NT2/D1 (cell line): ENCODE data around the gene DCBLD1.

ENCODE experiments used
- SUZ12 ChIP-seq: IDR thresholded peaks from 2 replicates; pipeline ENCODE4 v1.6.1; 2011; ENCODE audit not compliant: insufficient read length, insufficient read depth; ENCODE audit errors: extremely low read depth
- YY1 ChIP-seq: IDR thresholded peaks from 2 replicates; pipeline ENCODE4 v1.6.1; 2011; ENCODE audit not compliant: insufficient read length, insufficient read depth
- ZNF274 ChIP-seq: IDR thresholded peaks from 2 replicates; pipeline ENCODE4 v1.6.1; 2011; ENCODE audit warnings: mild to moderate bottlenecking, low read depth, low read length

DNA sequence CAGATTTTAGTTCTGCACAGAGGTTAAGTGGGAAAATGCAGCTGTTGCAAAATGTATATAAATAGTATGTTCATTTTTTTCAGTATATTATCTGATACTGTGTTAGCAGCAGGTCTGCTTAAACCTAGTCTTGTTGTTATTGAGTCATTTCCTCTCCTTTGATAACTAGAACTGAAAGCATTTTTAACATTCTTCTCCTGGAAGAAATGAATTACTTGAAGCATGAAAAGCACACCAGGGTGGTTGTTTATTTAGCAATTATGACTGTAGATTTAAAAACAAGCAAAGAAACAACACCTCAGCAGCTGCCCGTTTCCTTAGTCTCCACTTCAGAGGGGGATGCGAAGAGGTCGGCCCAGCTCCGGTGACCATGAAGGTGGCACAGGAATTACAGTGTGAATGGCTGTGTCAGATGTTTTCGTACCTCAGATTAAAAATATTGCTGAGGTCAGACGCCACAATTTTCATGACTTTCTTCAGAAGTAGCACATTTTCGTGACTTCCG, 66.4 kb downstream of the DCBLD1 start:
- TF ChIP-seq YY1 (no peak), ZNF274 (no peak), SUZ12 (no peak)
